Renal pelvis (tissue), 4 donors: Measurements from ENCODE around the gene MMP2. TPM values are rescaled to one million over a fixed set of nuclear protein-coding genes. Genes with fewer than 3 reads are reported as not detected.

Experiments used
- DNase-seq: peaks from one replicate; pipeline ENCODE4 v3.0.0-alpha.2; 2013
- polyA plus RNA-seq, 3 donors: library from polyadenylated mRNA; unstranded; fragments of 120-200 nt; gene quantifications; one replicate each; pipeline ENCODE4 v1.2.1, GENCODE V29; 2013; ENCODE audit not compliant: insufficient read length in 3 of 3

MMP2 gene
- polyA plus RNA-seq, 3 donors: 159 to 263 (median 206) TPM

DNA sequence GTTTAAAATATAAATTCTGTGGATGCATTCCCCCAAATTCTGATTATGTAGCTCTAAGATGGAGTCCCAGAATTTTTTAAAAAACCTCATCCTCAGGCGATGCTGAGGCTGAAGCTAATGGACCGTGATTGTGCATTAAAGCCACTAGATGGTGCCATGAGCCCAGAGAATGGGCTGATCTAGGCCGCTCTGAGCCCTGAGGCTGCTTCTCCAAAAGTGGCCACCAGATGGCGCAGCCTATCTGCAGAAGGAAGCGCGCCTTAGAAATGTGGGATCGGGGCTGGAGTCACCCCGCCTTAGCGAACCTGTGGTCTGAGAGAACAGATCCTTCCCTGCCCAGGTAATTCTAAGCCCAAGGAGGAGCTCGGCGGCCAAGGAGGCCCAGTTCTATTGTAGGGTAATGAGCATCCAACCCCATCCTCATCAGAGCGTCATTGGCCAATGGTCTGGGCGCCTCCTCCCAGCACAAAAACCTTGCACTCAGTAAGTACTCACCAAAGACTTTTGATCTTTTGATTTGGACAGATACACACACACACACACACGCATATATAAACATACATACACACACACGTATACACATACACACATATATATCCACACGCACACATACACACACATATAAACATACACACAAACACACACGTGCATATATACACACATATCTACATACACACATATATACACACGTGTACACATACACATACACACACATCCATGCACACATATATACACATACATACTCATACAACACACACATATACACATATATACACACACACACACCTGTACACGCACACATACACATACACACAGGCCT is 13.7 kb upstream of the MMP2 start:
- DNase-seq: peak; percentile 82

DNA sequence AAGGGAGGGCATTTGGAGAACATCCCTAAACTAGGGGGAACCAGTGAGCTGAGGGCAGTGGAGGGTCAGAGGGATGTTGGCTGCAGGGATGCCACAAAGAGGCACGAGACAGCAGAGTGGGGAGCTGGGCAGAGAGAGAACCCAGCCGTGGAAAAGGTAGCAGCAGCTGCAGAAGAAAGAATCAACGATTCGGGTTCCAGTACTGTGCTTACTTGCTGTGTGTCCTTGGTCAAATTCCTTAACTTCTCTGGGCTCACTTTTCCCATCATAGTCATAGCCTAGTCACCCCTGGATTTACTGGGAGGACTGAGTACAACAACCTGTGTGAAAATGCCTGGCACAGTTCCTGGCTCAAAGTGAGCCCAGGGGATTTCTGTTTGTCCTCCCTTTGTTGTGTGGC is 12.8 kb upstream of the MMP2 start:
- no peak for DNase-seq

DNA sequence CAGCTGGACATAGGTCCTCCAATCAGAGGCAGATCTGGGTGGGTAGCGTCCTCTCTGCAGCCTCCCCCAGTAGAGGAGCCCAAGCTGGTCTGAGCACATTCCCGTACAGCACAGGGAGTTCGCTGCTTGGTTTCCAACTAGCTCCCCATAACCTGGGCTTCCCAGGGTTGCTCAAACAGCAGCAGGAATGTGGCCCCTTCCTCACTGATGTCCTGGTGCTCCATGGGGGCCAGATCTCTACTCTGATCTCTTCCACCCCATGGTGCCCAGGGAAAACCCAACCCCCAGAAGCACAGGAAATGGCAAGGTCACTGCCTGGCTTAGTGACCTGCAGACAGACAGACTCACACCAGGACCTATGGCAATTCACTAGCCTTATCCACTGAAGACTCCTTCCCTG is 11.1 kb upstream of the MMP2 start:
- no peak for DNase-seq

DNA sequence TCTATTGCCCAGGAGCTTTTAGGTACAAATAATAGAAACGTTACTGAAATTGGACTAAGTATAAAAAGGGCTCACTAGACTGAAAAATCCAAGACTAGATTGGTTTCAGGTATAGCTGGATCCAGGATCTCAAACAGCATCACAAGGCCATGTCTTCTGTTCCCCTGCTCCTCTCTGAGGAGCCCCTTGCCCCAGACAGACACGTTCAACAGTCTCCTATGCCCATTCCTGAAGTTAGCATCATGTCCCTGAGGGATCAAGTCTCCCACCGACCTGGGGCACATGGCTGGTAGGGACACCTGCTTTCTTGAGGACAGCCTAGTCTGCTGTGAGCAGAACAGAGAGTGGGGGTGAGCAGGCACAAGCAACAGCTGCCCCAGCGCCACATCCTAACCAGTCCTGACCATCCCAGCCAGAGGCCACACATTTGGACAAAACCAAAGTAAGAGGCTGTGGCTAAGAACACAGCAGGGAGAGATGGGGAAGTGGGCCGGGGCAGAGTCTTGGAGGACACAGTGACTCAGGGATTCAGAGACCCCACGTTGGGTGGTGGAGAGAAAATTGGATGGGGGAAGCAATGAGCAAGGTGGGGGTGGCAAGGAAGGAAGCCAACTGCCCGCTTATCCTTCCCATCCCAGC is 10.5 kb upstream of the MMP2 start:
- no peak for DNase-seq

DNA sequence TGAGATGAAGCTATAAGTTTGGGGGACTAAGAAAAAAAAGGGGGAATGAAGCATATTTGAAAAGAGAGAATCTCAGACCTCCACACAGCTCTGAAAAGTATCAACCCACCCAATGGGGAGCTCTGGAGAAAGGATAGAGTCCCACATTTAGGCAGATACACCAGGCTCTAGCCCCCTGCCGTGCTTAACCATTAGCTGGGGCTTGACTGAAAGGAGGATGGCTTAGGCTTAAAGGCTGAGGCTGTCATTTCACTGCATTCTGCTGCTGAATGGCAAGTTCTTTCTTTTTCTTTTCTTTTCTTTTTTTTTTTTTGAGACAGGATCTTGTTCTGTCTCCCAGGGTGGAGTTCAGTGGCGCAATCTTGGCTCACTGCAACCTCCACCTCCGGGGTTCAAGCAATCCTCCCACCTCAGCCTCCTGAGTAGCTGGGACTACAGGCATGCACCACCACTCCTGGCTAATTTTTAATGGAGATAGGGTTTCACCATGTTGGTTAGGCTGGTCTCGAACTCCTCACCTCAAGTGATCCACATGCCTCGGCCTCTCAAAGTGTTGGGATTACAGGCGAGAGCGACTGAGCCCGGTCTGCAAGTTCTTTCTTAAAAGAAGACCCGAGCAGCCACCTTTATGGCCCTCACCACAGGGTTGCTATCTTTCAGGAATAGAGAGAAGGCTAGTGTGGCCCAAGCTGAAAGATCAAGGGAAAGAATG is 9.0 kb upstream of the MMP2 start:
- no peak for DNase-seq

DNA sequence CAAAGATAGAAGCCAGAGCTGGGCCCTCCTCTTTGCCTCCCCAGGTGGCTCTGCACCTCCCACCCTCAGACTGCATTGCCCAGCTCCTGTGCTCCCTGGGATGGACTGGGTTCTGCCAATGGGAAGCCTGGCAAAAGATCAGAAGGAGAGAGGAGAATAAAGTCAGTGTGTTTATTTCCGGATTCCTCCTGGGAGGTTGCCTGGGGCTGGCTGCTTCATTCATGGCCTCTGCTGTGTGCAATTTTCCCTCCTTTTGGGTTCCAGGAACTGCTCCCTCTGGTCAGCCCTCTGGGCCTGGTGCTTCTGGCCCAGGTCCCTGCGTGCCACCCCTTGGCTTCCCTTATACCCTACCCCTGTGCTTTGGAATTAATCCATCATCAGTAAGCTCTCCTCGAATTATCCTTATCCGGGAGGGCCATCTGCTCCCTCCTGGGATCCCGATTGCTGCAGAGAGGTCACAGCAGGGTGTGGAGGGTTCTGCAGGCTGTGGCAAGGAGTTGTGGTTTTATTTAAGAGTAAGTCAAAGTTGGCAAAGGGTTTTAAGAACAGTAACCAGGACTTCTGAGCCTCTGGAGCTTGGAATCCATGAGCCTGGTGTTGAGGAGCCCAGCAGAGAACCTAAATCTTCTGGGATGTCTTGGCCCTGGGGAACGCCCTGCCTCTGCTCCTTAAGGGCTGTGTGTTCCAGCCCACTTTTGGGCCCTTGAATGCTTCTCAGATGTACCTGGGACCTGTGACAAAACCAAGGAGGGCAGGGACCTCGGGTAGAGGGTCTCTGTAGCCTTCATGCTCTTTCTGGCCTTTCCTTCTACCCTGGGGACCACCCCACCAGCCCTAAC is 8.2 kb upstream of the MMP2 start:
- DNase-seq: no peak

DNA sequence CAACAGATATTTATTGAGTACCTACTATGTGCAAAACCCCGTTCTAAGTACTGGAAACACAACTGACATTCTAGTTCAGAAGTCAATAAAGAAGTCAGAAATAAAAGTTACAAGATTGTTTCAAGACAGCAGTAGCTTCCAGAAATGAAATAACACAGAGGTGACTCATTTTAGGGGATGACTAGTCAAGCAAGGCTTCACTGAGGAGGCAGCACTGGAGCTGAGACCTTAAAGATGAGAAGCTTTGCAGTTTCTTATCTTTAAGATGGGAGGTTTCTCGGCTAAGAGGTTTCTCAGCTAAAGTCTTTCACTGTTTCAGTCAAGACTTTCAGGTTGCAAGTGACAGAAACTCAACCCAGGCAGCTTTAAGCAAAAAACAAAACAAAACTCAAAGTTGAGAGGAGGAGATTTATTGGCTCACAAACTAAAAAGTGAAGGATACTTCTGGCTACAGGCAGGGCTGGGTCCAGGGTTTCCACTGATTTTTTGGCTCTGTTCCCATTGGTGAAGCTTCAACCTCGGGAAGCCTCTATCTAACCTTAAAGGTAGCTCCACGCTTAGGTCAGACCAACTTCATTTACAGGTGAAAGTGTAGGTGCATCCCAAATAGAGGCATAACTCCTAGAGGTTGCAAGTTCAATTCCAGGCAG is 7.4 kb upstream of the MMP2 start:
- DNase-seq: no peak

DNA sequence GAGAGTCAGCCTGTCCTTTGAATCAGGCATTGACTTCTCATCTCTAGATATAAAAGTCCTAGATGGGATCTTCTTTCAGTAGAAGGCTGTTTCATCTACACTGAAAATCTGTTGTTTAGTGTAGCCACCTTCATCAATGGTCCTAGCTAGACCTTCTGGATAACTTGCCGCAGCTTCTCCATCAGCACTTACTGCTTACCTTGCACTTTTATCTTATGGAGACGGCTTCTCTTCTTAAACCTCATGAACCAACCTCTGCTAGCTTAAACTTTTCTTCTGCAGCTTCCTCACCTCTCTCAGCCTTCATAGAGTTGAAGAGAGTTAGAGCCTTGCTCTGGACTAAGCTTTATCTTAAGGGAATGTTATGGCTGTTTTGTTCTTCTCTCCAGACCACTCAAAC is 5.4 kb upstream of the MMP2 start:
- no peak for DNase-seq

DNA sequence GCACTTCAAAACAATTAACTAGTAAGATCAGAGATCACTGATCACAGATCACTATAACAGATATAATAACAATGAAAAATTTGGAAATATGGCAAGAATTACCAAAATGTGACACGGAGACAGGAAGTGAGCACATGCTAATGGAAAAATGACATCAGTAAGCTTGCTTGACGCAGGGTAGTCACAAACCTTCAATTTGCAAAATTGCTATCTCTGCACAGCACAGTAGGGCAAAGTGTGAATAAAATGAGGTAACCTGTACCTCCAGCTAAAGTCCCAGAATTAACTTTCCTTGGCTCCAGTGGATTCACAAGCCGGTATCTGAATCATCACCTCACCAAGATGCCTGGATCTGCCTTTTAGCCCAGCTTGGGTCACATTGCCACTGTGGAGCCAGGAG is 4.2 kb upstream of the MMP2 start:
- no peak for DNase-seq

DNA sequence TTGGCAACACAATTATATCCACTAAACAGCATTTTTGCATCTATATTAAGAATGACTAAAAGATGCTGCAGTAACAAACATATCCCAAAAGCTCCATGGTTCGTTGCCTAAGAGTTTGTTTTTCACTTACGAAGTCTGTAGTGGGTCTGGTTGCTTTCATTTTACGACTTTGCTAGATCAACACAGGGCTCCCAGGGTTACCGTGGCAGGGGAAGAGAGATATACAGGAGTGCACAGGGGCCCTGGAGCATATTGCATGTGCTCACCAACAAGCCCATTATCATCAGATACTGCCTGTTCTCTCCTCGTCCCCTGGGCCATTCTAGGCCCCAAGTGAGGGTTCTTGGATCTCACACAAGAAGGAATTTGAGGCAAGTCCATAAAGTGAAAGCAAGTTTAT is 3.1 kb upstream of the MMP2 start:
- no peak for DNase-seq

DNA sequence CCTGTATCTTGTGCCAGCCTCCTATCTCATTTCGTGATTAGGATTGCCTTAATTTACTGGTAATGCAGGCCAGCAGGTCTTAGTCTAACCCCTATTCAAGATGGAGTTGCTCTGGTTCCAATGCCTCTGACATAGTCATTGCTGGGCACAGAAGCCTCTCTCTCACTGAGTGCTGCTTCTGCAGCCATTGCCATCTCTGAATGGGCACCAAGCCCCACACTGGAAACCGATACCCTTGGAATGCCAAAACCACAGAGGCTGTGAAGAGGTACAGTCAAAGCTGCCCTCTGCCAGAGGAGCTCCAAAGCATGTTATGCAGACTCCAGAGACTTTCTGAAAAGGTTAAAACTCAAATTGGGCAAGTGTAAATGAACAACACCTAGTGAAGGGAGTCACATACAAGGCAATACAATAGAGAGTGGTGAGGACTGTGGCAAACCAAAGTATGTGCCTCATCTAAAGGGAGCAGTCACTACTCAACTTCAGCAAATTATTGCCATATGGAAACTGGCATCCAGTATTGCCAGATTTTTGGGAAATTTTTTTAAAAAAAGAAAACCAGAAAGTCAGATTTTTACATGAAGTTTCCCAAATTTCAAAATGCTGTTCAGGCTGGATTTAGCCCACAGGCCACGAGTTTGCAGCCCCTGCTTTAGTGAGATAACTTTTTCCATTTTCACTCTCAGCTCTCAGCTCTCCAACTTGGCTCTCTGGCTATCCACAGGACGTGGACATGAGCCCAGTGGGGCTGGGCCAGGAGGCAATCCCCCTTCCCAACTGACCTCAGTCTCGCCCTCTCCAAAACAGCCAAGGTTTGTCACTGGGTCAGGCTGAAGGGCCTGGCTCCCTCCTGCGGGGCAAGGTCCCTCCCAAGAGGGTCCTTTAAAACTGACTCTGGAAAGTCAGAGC is 2.1 kb upstream of the MMP2 start:
- no peak for DNase-seq

DNA sequence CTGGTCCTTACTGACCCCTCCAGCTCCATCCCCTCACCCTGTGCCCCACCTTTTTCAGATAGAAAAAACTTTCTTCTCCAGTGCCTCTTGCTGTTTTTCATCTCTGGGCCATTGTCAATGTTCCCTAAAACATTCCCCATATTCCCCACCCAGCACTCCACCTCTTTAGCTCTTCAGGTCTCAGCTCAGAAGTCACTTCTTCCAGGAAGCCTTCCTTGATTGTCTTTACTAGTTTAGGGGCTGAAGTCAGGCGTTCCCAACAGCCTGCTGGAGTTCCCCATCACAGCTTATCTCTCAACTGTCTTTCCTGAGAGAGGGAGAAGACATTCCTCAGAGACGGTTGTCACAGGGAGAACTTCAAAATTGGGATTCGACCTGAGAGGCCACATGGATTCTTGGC is 1.3 kb upstream of the MMP2 start:
- no peak for DNase-seq

DNA sequence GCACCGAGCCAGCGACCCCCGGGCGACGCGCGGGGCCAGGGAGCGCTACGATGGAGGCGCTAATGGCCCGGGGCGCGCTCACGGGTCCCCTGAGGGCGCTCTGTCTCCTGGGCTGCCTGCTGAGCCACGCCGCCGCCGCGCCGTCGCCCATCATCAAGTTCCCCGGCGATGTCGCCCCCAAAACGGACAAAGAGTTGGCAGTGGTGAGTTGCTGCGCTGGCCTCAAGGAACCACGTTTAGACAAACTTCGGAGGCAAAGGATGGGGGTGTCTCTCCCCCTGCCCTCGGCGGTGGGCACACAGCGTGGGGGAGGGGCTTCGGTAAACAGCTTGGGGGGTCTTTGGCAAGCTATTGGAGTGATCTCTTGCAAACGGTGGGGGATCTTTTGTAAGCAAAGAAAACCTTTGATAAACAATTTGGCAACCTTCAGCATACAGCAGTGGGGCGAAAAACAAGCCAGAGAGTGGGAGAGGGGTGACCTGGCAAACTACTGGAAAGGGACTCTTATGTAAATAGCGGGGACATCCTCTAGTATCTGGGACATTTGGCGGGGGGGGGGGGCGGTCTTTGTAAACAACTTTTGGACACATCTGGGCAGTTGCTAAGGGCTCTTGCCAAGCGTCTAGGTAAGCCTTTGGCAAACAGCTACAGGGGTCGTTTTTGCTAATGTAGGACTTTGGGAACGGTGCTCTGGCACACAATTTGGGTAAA is 587 bp downstream of the MMP2 start:
- peak; percentile 8 for DNase-seq

DNA sequence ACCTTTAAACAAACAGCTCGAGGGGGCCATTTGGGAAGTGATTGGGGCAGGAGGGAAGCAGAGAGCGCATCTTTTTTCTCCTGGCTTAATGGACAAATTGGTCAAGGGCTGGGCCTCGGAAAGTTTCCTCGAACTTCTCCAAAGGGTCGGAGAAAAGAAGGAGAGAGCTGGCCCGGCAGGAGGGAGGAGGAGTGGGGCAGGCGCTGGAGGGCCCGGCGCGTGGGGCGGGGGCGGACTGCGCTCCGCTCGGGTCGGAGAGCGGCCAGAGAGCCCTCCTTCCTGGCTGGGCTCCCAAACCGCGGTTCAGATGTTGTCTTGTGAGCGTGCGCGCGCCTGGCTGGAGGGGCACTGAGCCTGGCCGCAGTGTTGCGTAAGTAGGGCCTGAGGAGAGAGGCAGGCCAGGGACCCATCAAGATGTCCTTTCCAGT is 1.2 kb downstream of the MMP2 start:
- peak; percentile 76 for DNase-seq

DNA sequence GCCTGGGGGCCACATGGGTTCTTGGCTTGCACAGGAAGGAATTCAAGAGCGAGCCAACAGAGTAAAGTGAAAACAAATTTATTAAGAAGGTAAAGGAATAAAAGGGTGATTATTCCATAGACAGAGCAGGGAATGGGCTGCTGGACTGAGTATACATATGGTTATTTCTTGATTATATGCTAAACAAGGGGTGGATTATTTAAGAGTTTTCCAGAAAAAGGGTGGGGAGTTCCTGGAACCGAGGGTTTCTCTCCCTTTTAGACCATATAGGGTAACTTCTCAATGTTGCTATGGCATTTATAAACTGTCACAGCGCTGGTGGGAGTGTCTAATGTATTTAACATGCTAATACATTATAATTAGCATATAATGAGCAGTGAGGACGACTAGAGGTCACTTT is 2.0 kb downstream of the MMP2 start:
- no peak for DNase-seq

DNA sequence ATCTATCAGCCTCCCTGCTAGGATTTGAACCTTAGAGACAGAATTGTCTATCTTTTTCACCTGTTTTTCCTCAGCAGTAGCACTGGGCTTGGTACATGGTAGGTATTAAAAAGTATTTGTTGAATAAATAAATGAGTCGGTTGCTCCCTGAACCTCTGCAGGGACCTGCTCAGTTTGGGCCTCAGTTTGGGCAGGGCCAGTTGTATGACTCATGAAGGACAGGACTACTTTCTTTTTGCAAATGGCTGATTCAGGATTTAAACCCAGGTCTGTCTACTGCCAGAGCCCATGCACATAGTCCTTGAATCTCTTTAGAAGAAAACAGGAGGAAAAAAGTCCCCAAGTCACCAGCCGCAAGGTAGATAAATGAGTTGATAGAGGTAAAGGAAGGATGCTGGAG is 3.1 kb downstream of the MMP2 start:
- no peak for DNase-seq

DNA sequence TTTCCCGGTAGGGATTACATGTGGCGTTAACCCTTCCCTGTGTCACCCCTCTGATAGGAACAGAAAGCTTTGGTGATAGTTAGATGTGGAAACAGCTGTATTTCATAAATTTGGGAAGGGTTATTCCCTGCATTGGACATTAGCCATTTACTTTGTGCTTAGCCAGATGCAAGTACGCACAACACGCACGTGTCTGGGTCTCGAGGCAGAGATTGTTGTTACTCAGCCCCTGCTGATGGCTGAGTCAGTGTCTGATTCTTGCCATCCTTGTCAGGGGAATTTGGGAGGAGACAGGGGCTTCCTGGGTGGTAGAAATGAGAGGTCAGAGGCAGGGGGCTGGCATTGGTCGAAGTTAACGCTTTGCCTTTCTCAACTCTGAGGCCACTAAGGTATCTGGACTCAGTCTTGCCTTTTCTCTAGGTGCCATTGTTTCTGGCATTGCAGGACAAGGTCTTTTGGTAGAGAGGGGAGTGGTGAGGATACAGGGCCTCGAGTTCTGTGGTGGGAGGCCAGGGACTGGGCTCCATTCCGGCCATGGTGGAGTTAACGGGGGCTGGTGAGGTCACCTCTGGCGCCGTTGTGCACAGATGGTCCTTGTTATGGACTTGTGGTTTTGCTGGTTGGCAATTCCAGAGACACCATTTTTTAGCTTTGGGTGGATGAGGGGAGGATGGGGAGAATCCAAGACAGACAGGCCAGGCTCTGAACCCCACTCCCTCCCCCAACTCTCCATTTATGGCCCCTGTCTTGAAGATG is 8.2 kb downstream of the MMP2 start:
- DNase-seq: no peak

DNA sequence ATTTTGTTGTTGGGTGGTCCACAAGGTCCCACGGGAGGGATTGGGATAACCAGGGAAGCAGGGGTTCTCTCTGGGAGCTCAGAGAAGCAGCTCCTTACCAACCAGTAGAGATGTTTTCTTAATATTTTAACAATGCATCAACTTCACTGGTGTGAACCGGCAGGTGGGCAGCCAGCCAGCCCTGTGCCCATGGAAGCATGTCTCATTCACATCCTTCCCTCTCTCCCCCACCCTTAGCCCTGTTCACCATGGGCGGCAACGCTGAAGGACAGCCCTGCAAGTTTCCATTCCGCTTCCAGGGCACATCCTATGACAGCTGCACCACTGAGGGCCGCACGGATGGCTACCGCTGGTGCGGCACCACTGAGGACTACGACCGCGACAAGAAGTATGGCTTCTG is 9.3 kb downstream of the MMP2 start:
- DNase-seq: peak; percentile 15
